HG03520 (cell line): ENCODE data around the gene EGLN1.
"Not testable (repeated sequence)": the region's sequence is repeated elsewhere in the genome, so short reads cannot be mapped to it uniquely, and the experiment has no call there.

Source experiments
- ATAC-seq: cut with Tn5 transposase; IDR thresholded peaks from one replicate; pipeline ENCODE4 v1.9.1; 2021; ENCODE audit warnings: mild to moderate bottlenecking, moderate library complexity; ENCODE audit not compliant: unreplicated experiment

Gene EGLN1

DNA sequence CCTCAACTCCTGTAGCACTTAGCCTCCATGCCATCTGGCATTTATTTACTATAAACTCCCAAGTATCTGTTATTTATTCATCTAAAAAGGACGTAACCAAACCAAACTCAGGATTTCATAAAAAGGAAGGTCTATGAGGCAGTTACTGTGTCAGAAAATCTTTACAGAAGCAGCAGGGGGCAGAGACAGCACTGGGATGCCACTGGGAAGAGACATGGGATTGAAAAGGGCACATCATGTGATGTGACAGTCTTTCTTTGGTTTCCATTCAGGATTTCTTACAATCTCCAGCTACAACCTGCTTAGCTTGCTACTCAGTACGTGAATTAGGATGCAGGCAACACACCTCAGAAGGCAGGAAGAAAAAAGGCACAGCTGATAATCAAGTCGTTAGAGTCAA is 52.8 kb downstream of the EGLN1 start:
- ATAC-seq = no peak

GRCh38 chr1:231364192-231364591 is 57.9 kb downstream of the EGLN1 start:
- ATAC-seq = no peak

DNA sequence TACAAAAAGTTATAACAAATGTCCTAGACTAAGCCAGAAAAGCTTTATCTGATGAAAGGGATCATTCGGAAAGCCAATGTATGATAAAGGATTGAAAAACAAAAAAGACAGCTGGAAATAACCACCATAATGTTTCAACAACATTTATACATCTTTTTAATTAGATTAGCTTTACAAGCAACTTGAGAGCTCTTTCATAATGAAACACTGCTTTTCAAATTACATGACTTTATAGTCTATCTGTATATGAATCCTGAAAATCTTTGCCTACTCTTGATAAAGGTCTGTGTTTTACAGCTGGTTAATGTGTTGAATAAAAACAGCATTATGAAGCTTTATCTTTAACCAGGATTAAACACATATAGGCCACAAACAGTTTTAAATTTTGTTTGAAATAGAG is 58.5 kb downstream of the EGLN1 start:
- ATAC-seq = no peak

DNA sequence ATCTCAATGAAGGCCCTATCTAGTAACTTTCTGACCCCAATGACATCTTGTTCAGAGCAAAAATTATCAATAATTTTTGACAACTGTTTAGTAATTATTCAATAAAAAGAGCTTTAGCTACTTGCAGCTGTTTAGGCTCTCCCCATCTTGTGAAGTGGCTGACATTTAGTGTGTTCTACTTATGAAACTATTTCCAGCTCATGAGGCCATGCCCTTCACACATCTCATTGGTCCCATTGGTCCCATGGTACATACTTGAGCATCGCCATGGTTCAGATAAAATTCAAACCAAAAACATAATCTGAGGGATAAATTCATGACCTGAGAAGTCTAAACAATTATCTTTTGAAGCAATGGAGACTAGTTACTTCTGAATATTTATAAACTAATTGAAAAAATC is 59.8 kb downstream of the EGLN1 start:
- ATAC-seq = no peak

DNA sequence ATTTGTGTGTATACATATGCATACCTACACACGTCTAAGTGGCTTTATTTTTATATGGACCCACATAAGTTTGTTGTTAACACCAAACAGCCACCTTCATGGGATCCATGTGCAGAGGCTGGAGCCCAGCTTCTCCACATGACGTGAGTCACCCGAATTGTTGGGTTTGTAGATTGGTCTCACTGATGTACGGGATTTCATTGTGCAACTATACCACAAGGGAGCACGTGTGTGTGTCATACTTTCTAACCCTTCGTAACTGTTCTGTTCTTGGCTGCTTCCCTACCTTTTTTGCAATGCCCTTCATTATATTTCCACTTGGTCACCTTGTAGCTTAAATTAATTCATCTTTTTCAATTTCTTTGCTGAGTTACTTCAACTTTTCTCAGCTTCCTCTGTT is 63.0 kb downstream of the EGLN1 start:
- no peak for ATAC-seq

GRCh38 chr1:231357831-231358354 is 64.2 kb downstream of the EGLN1 start:
- ATAC-seq = peak; percentile 55

DNA sequence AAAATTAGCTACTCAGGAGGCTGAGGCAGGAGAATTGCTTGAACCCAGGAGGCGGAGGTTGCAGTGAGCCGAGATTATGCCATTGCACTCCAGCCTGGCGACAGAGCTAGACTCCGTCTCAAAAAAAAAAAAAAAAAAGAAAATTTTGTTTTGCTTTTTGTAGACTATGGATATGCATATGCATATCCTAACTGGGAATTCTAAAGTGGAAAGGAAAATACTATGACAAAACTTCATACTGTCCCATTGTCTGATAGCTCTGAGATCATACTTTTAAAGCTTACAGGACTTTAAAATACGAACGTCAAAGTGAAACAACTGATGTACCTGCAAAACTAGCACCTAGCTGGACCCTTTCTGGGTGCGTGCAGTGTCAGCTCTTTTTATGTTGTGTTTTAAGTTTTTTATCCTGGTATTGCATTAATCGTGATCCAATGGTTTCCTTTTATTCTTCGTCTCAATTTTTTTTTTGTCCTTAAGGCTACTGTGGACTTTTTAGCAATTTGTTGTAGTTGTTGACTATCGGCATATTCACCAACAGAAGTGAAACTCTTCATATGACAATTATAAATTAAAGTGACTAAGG is 64.8 kb downstream of the EGLN1 start:
- ATAC-seq = no peak

DNA sequence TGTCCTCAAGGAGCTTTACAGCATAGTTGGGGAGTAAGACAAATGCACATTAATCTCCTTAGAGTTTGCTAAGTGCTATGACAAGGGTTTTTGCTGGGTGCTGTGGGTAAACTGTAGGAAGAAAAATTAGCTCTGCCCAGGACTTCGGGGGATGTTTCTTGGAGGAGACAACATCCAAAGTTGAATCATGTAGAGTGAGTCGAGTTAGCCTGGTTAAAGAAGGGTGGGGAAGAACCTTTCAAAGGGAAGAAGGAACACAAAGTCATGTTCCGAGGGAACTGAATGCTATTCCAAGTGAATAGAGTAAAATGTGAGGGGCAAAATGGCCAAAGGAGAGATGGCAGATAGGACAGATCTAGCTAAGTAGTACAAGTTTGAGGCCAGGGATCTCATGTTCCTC is 66.9 kb downstream of the EGLN1 start:
- ATAC-seq = no peak

GRCh38 chr1:231354330-231355020 is 67.6 kb downstream of the EGLN1 start:
- no peak for ATAC-seq

DNA sequence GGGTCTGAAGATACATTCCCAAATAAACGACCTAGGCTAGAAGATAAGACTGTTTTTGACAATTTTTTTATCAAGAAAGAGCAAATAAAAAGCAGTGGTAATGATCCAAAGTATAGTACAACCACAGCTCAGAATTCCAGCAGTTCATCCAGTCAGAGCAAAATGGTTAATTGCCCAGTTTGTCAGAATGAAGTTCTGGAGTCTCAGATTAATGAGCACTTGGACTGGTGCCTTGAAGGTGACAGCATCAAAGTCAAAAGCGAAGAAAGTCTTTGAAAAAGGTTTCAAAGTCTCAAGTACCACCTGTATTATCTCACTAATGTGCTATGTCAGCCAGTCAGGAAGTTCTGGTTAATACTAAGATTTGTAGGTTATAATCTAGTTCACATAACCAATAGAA is 69.0 kb downstream of the EGLN1 start:
- no peak for ATAC-seq

- ATAC-seq = no peak
These were observed 70.3 kb downstream of the EGLN1 start for GRCh38 chr1:231351816-231352215.

GRCh38 chr1:231348856-231349255 is 73.2 kb downstream of the EGLN1 start:
- not testable (repeated sequence) for ATAC-seq

- ATAC-seq = no peak
These were observed 73.6 kb downstream of the EGLN1 start for GRCh38 chr1:231348442-231348841.

DNA sequence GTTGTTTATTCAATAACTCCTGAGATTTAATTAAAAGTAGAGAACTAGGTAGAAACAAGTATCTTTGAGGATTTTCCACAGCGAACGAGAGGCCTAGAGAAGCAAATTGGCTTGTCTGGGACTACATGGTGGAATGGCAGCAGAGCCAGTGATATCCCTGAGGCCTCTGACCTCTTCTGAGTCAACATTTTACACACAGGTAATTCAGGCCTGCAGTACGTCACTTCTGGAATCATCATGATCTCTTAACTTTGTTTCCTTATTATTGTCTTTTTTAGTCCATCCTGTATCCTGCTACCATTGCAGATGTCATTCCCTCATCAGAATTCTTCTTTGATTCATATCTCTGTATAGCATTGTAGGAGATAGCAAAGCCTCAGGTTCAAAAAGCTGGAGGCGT is 74.1 kb downstream of the EGLN1 start:
- ATAC-seq = no peak

DNA sequence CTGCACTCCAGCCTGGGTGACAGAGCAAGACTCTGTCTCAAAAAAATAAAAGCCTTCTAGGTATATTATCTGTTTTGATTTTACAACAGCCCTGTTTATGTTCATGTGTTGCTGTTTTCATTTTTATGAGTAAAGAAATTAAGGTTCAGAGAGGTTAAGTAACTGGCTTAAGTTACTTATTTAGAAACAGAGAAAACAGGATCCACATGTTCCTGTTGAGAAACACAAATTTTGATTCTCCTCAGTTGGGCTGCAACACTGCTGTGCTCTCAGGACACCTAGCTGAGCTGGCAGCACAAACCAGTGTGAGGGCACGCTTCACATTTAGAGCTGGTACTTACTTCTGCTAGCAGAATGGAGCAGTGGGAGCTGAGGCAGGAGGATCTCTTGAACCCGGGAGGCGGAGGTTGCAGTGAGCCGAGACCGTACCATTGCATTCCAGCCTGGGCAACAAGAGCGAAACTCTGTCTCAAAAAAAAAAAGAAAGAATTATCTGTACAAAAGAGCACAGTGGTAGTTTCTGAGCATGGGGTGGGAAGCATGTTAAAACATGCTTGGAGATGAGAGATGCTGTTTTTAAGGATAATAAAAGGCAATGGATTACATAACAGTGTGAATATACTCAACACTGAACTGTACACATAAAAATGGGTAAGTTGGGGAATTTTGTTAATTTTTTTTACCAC is 81.6 kb downstream of the EGLN1 start:
- no peak for ATAC-seq

GRCh38 chr1:231338270-231339128 is 83.6 kb downstream of the EGLN1 start, which contains the start of gene SPRTN:
Gene SPRTN, plus strand, starts transcription at chr1:231338293. Its CDS starts 91 bp downstream, at chr1:231338384.
- ATAC-seq = peak; percentile 0

GRCh38 chr1:231337472-231338269 is 84.4 kb downstream of the EGLN1 start, which contains the start of gene EXOC8:
Gene EXOC8, minus strand, starts transcription at chr1:231337852. Its CDS starts 107 bp downstream, at chr1:231337745.
- ATAC-seq = peak; percentile 63

- ATAC-seq = peak; percentile 2
These were observed 85.0 kb downstream of the EGLN1 start for GRCh38 chr1:231337043-231337471.

GRCh38 chr1:231335663-231336602 is 86.2 kb downstream of the EGLN1 start:
- no peak for ATAC-seq
